Fibroblast of skin of right biceps (primary cell): ENCODE measurements around the gene CLIP2.

Source experiments
- DNase-seq: peaks from one replicate; pipeline ENCODE4 v3.0.0-alpha.2; 2013

CLIP2 gene

GRCh38 chr7:74449144-74449543 lies 159.9 kb downstream of the CLIP2 start:
- DNase-seq = no peak

GRCh38 chr7:74449809-74450397 lies 160.7 kb downstream of the CLIP2 start:
- peak; percentile 39 for DNase-seq

GRCh38 chr7:74452748-74453321 lies 163.6 kb downstream of the CLIP2 start:
- peak; percentile 64 for DNase-seq

- DNase-seq = peak; percentile 84
Observed at GRCh38 chr7:74453322-74454011, 164.3 kb downstream of the CLIP2 start, which contains the start of gene GTF2IRD1. TSS of gene GTF2IRD1 (plus strand) at chr7:74453906. CDS start at chr7:74508081, 54,175 bp downstream.

GRCh38 chr7:74454021-74454924 lies 165.1 kb downstream of the CLIP2 start:
- DNase-seq = peak; percentile 21

- DNase-seq = no peak
Observed at GRCh38 chr7:74454925-74455288, 165.7 kb downstream of the CLIP2 start.

GRCh38 chr7:74455291-74455804 lies 166.1 kb downstream of the CLIP2 start:
- no peak for DNase-seq
